DMS114 treated with DMSO at 0.1 percent for 48 hours (cell line): ENCODE data around the gene ELP1.
A peak's percentile ranks its signal among the peaks of the same experiment; 100 is the strongest.
"Not testable (repeated sequence)": the region's sequence is repeated elsewhere in the genome, so short reads cannot be mapped to it uniquely, and the experiment has no call there.

Experiments used
- DNase-seq: peaks from one replicate; lab custom pipeline; 2025; ENCODE audit not compliant: unreplicated experiment; lab: John Stamatoyannopoulos, UW

The ELP1 gene

GRCh38 chr9:108855888-108856287, 78.0 kb downstream of the ELP1 start, which contains the start of gene ACTL7B:
TSS of gene ACTL7B (minus strand) at chr9:108855986. CDS start at chr9:108855930, 56 bp downstream.
- no peak for DNase-seq

DNA sequence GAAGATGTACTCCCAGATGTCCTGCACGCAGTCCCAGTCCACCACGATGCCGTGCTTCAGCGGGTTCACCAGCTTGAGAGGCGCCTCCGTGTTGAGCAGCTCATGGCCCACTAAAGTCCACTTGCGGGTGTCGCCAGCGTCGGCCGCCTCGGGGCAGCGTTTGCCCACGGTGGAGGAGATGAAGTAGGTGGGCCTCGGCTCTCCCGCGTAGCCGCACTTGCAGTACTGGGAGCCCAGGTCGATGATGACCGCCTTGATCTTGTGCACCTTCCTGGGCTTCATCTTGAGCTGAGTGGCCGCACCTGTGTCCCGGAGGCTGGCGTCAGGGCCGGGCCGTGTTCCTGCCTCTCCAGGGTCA, 78.4 kb downstream of the ELP1 start:
- DNase-seq = no peak

GRCh38 chr9:108854641-108855528, 79.0 kb downstream of the ELP1 start:
- no peak for DNase-seq

GRCh38 chr9:108854094-108854493, 79.8 kb downstream of the ELP1 start:
- DNase-seq = no peak

DNA sequence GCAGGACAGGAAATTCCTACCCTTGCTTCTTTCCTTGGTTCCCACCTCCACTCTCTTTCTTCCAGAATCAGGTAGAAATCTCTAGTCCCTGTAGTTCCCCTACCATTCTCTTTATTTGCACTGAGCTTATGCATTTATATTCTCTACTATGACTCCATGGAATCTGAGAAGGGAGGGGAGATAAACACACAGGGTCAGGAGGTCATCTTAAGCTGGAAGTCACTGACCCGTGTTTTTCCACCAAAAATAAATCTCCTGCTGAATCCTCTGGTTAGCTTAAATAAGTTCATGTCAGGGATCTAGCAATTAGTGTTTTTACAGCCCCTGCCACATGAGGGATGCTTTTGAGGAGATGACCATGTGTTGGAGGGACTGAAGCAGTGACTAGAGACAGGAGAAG, 81.8 kb downstream of the ELP1 start:
- no peak for DNase-seq

GRCh38 chr9:108851138-108851537, 82.8 kb downstream of the ELP1 start:
- DNase-seq = no peak

GRCh38 chr9:108850293-108850897, 83.5 kb downstream of the ELP1 start:
- peak; percentile 0 for DNase-seq

DNA sequence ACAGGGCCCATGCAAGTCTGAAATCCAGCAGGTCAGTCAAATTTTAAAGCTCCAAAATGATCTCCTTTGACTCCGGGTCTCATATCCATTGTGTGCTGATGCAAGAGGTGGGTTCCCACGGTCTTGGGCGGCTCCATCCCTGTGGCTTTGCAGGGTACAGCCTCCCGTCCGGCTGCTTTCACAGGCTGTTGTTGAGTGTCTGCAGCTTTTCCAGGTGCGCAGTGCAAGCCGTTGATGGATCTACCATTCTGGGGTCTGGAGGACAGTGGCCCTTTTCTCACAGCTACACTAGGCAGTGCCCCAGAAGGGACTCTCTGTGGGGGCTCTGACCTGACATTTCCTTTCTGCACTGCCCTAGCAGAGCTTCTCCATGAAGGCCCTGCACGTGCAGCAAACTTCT, 85.6 kb downstream of the ELP1 start:
- not testable (repeated sequence) for DNase-seq

DNA sequence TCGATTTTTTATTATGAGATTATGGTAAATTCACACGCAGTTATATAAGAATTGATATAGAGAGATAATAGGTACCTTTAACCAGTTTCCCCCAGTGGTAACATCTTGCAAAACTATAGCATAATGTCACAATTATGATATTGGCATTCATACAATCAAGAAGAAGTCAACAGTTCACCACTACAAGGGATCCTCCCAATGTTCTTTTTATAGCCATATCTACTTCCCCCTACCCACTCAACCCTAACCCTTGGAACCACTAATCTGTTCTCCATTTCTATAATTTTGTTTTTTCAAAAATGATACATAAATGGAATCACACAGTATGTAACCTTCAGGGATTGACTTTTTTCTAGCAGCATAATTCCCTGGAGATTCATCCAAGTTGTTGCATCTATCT, 88.0 kb downstream of the ELP1 start:
- no peak for DNase-seq

GRCh38 chr9:108845507-108845906, 88.4 kb downstream of the ELP1 start:
- DNase-seq = no peak

GRCh38 chr9:108844856-108845255, 89.1 kb downstream of the ELP1 start:
- no peak for DNase-seq

DNA sequence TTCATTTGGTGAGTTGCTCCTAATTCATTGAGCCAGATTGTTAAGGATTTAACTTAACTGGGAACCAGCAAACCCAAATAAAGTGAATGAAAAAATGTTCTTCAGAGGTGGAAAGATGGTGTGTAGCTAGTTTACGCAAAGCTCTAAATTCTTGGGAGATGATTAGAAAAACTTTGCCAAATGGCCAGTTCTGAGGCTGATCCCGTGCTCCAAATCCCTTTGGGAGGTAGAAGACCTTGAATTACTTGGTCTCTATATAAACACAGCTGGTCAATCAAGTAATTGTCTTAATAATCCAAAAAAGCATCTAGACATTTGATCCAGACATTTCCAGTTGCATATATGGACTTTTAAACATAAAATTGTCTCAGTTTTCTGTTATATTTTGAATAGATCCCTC, 89.5 kb downstream of the ELP1 start:
- DNase-seq = no peak

DNA sequence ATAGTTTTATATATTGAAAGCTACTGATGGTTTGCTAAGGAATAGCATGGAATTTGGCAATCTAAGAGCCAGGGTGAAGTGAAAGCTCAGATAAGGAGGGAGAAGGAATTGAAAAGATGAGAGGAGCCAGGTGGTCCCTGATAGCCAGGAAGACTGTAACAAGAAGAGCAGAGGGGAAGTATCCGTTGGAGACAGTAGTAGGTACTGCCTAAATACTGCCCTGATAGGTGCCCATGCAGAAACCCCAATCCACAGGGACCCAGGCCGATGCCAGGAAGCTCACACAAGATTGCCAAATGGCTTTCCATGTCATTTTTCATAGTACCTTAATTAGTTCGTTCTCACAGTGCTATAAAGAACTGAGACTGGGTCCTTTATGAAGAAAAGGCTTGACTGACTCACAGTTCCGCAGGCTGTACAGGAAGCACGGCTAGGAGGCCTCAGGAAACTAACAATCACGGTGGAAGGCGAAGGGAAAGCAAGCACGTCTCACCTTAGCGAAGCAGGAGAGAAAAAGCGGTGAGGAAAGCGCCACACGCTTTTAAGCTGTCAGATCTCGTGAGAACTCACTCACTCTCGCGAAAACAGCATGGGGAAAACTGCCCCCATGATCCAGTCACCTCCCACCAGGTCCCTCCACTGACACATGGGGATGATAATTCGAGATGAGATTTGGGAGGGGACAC, 91.2 kb downstream of the ELP1 start:
- no peak for DNase-seq

- not testable (repeated sequence) for DNase-seq
These were observed 94.4 kb downstream of the ELP1 start for GRCh38 chr9:108839561-108839960.

DNA sequence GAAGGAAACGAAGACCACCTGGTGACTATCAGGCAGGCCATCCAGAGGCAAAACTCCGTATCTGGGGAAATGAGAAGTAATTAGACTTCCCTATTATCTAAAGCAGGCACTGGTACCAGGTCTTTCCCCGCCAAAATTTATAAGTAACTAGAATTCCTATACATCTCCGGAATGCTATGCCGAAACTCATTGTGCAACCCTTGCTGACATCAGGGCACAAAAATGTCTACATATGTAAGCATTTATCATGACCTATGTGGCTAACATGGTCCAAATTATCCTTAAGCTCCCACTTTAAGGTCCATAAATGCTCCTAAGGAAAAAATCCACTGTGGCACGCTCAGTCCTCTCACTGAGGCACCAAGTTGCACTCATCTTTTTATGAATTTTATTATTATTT, 95.9 kb downstream of the ELP1 start:
- no peak for DNase-seq

DNA sequence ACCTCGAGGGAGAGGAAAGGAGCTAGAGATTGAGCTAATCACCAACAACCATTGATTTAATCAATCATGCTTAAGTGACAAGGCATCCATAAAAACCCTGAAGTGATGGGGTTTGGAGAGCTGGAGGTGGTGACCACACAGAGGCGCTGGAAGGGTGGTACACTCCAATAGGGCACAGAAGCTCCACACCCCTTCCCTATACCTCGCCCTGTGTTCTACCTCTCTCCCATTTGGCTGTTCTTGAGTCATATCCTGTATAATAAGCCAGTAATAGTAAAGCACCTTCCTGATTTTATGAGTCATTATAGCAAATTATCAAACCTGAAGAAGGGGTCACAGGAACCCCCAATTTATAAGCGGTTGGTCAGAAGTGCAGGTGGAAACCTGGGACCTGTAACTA, 96.4 kb downstream of the ELP1 start:
- DNase-seq = no peak

- DNase-seq = no peak
These were observed 97.1 kb downstream of the ELP1 start for GRCh38 chr9:108836781-108837180.

GRCh38 chr9:108836319-108836718, 97.6 kb downstream of the ELP1 start:
- DNase-seq = no peak

GRCh38 chr9:108835831-108836230, 98.1 kb downstream of the ELP1 start:
- DNase-seq = no peak

GRCh38 chr9:108834959-108835665, 98.8 kb downstream of the ELP1 start:
- no peak for DNase-seq

- no peak for DNase-seq
These were observed 101.8 kb downstream of the ELP1 start for GRCh38 chr9:108832179-108832500.
